Measurements from ENCODE around the gene DNAAF8.
"Not testable (repeated sequence)": the region's sequence is repeated elsewhere in the genome, so short reads cannot be mapped to it uniquely, and the experiment has no call there.

Gene DNAAF8

DNA sequence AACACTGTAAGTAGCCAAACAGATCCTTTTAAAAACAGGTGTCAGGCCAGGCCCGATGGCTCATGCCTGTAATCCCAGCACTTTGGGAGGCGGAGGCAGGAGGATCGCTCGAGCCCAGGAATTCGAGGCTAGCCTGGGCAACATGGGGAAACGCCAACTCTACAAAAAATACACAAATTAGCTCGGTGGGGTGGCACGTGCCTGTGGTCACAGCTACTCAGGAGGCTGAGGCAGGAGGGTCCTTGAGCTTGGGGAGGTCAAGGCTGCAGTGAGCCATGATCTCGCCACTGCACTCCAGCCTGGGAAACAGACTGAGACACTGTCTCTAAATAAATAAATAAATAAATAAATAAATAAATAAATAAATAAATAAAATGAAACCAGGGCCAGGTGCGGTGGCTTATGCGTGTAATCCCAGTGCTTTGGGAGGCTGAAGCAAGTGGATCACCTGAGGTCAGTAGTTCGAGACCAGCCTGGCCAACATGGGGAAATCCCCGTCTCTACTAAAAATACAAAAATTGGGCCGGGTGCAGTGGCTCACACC lies 50.2 kb downstream of the DNAAF8 start:
- not testable (repeated sequence) for DNase-seq

GRCh38 chr16:4785758-4786433 lies 51.6 kb downstream of the DNAAF8 start:
- no peak for DNase-seq

DNA sequence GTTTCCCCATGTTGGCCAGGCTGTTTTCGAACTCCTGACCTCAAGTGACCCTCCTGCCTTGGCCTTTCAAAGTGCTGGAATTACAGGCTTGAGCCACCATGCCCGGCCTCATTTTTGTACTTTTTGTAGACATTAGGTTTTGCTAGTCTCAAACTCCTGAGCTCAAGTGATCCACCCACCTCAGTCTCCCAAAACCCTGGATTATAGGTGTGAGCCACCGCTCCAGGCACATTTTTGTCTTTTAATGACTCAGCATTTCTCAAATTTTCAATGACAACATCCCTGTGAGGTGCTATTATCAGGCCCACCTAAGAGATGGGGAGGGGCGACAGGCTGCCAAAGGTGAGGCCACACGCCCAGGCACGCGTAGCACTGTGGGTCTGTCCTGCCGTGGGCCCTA lies 52.7 kb downstream of the DNAAF8 start:
- no peak for DNase-seq

DNA sequence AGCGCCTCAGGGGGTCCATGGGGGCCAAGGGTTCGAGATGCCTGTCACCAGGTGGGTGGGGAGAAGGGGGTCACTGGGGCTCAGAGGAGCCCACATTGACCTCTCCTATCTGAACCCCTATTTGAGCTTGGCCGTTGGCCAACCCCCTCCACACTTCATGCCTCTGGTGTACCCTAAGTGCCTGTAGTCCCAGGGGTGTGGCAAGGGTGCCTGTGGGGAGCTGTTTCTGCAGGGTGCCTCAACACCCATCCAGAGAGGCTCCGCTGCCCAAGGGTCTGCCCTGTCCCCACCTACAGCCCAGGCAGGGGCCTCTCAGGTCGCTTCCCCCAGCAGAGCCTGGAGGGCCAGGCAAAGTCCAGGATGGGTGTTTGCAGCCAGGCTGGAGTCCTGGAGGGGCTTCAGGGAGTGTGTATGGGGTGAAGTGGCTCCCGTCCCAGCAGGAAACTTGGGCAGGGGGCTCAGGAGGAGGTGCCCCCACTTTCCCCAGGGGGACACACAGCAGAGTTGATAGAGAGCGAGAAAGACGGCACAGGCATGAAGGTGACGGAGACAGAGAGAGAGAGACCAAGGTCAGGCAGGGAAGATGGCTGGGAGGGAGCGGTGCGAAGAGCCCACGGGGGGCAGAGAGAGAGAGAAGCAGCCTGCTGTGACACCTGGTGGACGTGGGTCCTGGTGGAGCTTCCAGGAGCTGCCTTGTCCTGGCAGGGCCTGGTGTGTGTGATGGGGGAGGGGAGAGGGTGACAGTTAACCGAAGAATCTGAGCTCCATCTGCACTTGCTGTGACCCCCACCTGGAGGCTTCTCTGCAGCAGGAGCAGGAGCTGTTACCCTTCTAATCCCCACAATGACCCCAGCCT lies 53.5 kb downstream of the DNAAF8 start, which contains the start of gene SEPTIN12:
Gene SEPTIN12, minus strand, starts transcription at position 719 of the 856 bp plus-strand sequence. Its CDS starts 700 bp downstream, at position 19.
- DNase-seq: peak in 2 of 3 experiments; percentile 37 to 70

GRCh38 chr16:4788489-4788889 lies 54.2 kb downstream of the DNAAF8 start:
- DNase-seq: peak in 1 of 3 experiments; percentile 70

DNA sequence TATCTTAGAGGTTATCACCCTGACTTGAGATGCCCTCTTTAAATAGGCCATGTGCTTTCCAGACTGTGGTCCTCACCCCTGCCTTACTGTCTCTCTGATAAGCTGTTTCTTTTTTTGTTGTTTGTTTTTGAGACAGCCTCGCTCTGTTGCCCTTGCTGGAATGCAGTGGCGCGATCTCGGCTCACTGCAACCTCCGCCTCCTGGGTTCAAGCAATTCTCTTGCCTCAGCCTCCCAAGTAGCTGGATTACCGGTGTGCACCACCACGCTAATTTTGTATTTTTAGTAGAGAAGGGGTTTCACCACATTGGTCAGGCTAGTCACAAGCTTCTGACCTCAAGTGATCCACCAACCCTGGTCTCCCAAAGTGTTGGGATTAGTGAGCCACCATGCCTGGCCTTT lies 54.6 kb downstream of the DNAAF8 start:
- DNase-seq: no peak

GRCh38 chr16:4790261-4790660 lies 55.9 kb downstream of the DNAAF8 start:
- DNase-seq: no peak

DNA sequence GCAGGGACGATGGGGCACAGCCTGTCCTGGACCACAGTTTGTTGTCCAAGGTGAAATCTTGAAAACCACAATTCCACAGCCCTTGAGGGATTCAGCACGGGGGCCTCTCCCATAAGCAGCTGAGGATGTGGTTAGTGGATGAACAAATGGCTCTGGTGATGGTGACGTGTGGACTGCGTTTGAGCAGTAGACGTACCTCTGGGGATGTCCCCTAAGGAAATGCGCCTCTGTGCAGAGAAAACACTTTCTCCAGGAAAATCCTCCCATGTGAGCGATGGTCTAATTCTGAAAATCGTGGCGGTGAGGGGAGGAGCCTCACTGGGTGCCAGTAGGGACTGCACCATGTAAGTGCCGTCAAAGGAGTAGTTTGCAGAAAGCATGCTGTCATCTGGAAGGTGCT lies 56.5 kb downstream of the DNAAF8 start:
- no peak for DNase-seq

DNA sequence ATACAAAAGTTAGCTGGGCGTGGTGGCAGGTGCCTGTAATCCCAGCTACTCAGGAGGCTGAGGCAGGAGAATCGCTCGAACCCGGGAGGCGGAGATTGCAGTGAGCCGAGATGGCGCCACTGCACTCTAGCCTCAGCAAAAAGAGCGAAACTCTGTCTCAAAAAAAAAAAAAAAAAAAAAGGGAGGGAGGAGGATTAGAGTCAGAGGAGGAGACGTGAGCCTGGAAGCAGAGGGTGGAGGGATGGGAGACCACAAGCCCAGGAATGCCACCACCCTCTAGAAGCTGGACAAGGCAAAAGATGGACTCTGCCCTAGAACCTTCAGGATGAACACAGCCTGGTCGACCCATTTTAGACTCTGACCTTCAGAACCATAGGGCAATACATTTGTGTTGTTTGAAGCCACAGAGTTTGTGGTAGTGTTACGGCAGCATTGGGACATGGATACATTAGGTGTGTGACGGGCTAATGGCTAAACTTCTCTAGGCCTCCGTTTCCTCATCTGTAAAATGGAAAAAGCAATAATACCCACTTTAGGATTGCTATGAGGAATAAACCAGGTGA lies 58.7 kb downstream of the DNAAF8 start:
- no peak for DNase-seq

DNA sequence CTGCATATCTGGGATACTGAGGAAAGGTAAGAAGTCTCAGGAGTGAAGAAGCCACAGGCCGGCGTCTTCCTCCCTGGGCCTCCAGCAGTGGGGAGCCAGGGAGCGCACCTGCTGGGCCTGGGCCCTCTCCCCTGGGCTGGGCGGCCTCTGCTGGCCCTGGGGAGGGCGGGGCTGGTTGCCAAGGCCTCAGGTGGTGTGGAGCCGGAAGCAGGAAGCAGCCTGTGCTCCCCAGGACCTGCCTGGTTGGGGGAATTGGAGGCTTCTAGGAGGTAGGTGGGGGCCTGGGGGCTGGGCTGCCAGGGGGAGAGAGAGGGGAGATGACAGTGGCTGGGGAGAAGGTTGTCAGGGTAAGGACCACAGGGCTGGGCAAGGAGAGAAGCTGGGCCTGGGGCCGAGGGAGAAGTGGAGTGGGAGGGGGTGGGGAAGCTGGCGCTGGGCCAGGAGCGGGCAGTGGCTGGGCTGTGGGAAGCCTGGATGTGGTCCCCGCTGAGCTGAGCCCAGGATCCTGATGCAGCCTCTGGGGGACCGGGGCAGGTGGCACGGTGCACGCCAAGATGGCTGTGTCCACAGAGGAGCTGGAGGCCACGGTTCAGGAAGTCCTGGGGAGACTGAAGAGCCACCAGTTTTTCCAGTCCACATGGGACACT lies 61.0 kb downstream of the DNAAF8 start, which contains the start of gene SMIM22:
Gene SMIM22, plus strand, starts transcription at position 189 of the 647 bp plus-strand sequence. Its CDS starts 366 bp downstream, at position 555.
- DNase-seq: peak; percentile 39 to 93 (median 91)

DNA sequence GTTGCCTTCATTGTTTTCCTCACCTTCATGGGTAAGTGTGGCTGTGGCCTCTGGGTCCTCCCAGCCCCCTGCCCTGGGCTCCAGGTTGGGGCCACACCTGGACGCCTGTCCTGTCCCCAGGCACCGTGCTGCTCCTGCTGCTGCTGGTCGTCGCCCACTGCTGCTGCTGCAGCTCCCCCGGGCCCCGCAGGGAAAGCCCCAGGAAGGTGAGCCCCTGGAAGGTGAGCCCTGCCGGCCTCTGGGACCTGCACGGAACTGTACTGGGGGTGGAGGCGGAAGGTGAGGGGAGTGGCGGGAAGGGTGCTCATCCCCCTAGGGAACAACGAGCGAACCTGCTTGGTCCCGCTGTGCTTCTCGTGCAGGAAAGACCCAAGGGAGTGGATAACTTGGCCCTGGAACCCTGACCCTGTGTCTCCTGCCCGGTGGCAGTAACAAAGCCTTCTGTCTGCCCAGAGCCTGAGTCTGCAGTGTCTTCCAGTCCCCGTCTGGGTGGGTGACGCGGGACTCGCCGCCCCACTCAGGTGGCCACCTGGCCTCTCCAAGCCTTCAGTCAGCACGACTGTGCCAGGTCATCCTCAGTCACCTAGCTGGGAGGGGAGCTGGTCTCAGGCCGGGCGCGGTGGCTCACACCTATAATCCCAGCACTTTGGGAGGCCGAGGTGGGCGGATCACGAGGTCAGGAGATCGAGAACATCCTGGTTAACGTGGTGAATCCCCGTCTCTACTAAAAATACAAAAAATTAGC lies 61.7 kb downstream of the DNAAF8 start:
- DNase-seq: peak in 1 of 3 experiments; percentile 46

- no peak for DNase-seq
Observed at GRCh38 chr16:4796982-4797804, 62.9 kb downstream of the DNAAF8 start.

DNA sequence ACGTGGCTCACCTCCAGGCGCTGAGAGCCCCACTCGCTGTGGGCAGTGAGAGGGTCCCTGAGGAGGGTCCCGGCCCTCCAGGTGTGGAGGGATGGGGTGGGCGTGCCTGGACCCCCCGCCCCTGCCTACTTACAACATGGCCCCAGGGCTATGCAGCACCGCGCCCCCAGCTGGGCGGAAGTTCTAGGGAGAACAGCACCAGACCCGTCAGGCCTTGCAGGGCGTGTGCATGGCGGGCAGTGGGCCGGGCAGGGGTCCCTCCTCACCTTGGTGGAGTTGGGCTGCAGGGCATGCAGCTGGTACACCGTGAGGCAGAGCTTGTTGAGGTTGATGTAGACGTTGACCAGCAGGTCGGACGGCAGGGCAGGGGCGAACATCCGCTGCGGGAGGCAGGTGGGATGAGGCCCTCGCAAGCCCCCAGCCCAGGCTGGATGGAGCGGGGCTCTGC lies 63.5 kb downstream of the DNAAF8 start:
- no peak for DNase-seq

DNA sequence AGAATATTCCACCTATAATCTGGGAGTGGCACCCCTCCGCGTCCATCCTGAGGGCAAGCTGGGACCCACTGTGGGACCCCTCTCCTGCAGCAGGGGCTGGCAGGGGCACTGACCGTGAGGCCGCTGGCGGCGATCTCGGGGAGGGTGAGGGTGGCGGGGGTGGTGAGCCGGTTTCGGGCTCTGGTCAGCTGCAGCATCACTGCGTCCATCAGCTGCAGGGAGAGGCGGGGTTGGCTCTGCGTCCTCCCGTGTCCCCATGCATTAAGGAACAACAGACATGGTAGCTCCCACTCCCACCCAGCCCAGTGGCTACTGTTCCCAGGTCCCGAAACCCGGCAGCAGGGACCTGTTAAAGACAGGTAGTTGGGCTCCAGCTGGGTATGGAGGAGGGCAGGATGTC lies 64.1 kb downstream of the DNAAF8 start:
- no peak for DNase-seq
